ENCODE measurements around the gene MTUS2.

GRCh38 chr13:29471551-29471950, 651.4 kb downstream of the MTUS2 start:
- TF ChIP-seq CTCF (IDR thresholded peaks at IDR 0.05; ENCODE audit: poor library complexity, severe bottlenecking) (no peak), POLR2AphosphoS5 (IDR thresholded peaks at IDR 0.05) (no peak), SMC3 (conservative IDR thresholded peaks at IDR 0.05; ENCODE audit: poor library complexity) (no peak), TAF1 (IDR thresholded peaks at IDR 0.05; ENCODE audit: low read depth) (no peak), RAD21 (conservative IDR thresholded peaks at IDR 0.05) (no peak), EZH2 (IDR thresholded peaks at IDR 0.05; ENCODE audit: borderline replicate concordance, insufficient read depth, low read length, poor library complexity, severe bottlenecking) (no peak), MXI1 (conservative IDR thresholded peaks at IDR 0.05; ENCODE audit: poor library complexity, severe bottlenecking) (no peak), EP300 (conservative IDR thresholded peaks at IDR 0.05; ENCODE audit: poor library complexity, severe bottlenecking) (no peak)
- TF ChIP-seq, protein P1, sequence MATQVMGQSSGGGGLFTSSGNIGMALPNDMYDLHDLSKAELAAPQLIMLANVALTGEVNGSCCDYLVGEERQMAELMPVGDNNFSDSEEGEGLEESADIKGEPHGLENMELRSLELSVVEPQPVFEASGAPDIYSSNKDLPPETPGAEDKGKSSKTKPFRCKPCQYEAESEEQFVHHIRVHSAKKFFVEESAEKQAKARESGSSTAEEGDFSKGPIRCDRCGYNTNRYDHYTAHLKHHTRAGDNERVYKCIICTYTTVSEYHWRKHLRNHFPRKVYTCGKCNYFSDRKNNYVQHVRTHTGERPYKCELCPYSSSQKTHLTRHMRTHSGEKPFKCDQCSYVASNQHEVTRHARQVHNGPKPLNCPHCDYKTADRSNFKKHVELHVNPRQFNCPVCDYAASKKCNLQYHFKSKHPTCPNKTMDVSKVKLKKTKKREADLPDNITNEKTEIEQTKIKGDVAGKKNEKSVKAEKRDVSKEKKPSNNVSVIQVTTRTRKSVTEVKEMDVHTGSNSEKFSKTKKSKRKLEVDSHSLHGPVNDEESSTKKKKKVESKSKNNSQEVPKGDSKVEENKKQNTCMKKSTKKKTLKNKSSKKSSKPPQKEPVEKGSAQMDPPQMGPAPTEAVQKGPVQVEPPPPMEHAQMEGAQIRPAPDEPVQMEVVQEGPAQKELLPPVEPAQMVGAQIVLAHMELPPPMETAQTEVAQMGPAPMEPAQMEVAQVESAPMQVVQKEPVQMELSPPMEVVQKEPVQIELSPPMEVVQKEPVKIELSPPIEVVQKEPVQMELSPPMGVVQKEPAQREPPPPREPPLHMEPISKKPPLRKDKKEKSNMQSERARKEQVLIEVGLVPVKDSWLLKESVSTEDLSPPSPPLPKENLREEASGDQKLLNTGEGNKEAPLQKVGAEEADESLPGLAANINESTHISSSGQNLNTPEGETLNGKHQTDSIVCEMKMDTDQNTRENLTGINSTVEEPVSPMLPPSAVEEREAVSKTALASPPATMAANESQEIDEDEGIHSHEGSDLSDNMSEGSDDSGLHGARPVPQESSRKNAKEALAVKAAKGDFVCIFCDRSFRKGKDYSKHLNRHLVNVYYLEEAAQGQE (IDR thresholded peaks at IDR 0.05; ENCODE audit: borderline replicate concordance) = no peak

Measured in neural cell (in vitro differentiated cells).